Gastrocnemius medialis (tissue), 4 donors: ENCODE measurements around the gene FASN. TPM values are rescaled to one million over a fixed set of nuclear protein-coding genes. Genes with fewer than 3 reads are reported as not detected.

Source experiments
- ATAC-seq, 2 donors: fragments of 150-250 bp; one replicate each; pipeline ENCODE4 v1.9.1; 2016
- DNase-seq, 2 donors: peaks; one replicate each; pipeline ENCODE4 v3.0.0-alpha.2; 2019
- H3K27ac ChIP-seq, 4 donors: fragments of 200-600 bp; sonication (generic); 1 replicate in 1 of 4; 2 replicates in 3 of 4; pipeline ENCODE4 v1.5.1; 2016 to 2018; ENCODE audit warnings: mild to moderate bottlenecking in 2 of 4, moderate library complexity in 1 of 4
- H3K27me3 ChIP-seq, 3 donors: fragments of 200-600 bp; sonication (generic) in 2 of 3; 1 replicate in 1 of 3; 2 replicates in 2 of 3; pipeline versions ENCODE4 v1.5.1 to v1.6.0; 2016 to 2019; ENCODE audit warnings: mild to moderate bottlenecking in 1 of 3, moderate library complexity in 1 of 3
- H3K36me3 ChIP-seq, 2 donors: fragments of 200-600 bp; sonication (generic) in 1 of 2; one replicate each; pipeline ENCODE4 v1.5.1; 2017 to 2018
- H3K4me1 ChIP-seq, 2 donors: fragments of 200-600 bp; sonication (generic) in 1 of 2; one replicate each; pipeline ENCODE4 v1.5.1; 2016 to 2017; ENCODE audit warnings: mild to moderate bottlenecking in 2 of 2
- H3K4me3 ChIP-seq, 4 donors: fragments of 200-600 bp; sonication (generic) in 3 of 4; 1 replicate in 1 of 4; 2 replicates in 3 of 4; pipeline ENCODE4 v1.5.1; 2016 to 2019; ENCODE audit warnings: mild to moderate bottlenecking in 2 of 4
- H3K9me3 ChIP-seq, 3 donors: fragments of 200-600 bp; sonication (generic) in 2 of 3; 1 replicate in 1 of 3; 2 replicates in 2 of 3; pipeline ENCODE4 v1.5.1; 2016 to 2019
- CTCF ChIP-seq, 5 experiments: fragments of 450-650 bp in 3 of 5; fragments of 200-600 bp in 2 of 5; sonication (generic) in 2 of 5; IDR thresholded peaks in 4 of 5; conservative IDR thresholded peaks in 1 of 5; 1 replicate in 4 of 5; 2 replicates in 1 of 5; pipeline ENCODE4 v1.5.1; 2016 to 2019; ENCODE audit warnings: antibody characterized with exemption in 5 of 5, mild to moderate bottlenecking in 3 of 5, moderate library complexity in 3 of 5
- POLR2A ChIP-seq, 2 donors: fragments of 450-650 bp; IDR thresholded peaks; one replicate each; pipeline ENCODE4 v1.6.1; 2017; ENCODE audit warnings: antibody characterized with exemption in 2 of 2, mild to moderate bottlenecking in 2 of 2, moderate library complexity in 2 of 2
- in situ Hi-C, 4 donors: fragments of 200-750 bp; cut with MboI; loops; one replicate each; pipeline versions ENCODE4 v1.15.0 to v1.8.0; 2017; ENCODE audit warnings: low sequenced_read_pairs in 4 of 4
- intact Hi-C: fragments of 100-400 bp; cut with DNase I; formaldehyde crosslinking; loops from one replicate; pipeline ENCODE4 v1.15.1; 2023; ENCODE audit warnings: low total_unique reads
- total RNA-seq, 4 donors: library from RNA; depleted of rRNA; stranded (reverse); fragments of >200 nt; gene quantifications; one replicate each; pipeline versions ENCODE4 v1.1.0 to v1.2.3, GENCODE V29; 2016

The FASN gene
- total RNA-seq, 4 donors from 2014 or later = 16.3 to 34.5 (median 26.3) TPM

- H3K4me1 ChIP-seq = no peaks in the 10 kb centered on the region
- intact Hi-C loops (loop anchor here (10.0 kb wide), 1 partner anchor 74 kb away; no protein-coding TSS in a partner anchor), in situ Hi-C loops (no loop called here)
- TF ChIP-seq POLR2A (IDR thresholded peaks at IDR 0.05) (no peak), CTCF (IDR thresholded peaks at IDR 0.05 in 4 of 5, conservative IDR thresholded peaks at IDR 0.05 in 1 of 5) (no peak)
- no peak overlapping the region for H3K4me3 ChIP-seq
- H3K36me3 ChIP-seq = peaks cover 0 to 44% of the 10 kb centered on the region in 2 donors
- ATAC-seq (no peak), DNase-seq (no peak)
- H3K9me3 ChIP-seq = no peaks in the 10 kb centered on the region
- no peak overlapping the region for H3K27ac ChIP-seq
- H3K27me3 ChIP-seq = no peaks in the 10 kb centered on the region
Measured at GRCh38 chr17:82078433-82078832, 19.6 kb downstream of the FASN start.

- intact Hi-C loops = loop anchor here (10.0 kb wide), 1 partner anchor 73 kb away; no protein-coding TSS in a partner anchor
- ATAC-seq (peak in 1 of 2 donors; percentile 59), DNase-seq (peak in 1 of 2 donors; percentile 52)
- in situ Hi-C loops = no loop called here
- no peak for TF ChIP-seq POLR2A (IDR thresholded peaks at IDR 0.05)
- TF ChIP-seq CTCF (IDR thresholded peaks at IDR 0.05 in 4 of 5, conservative IDR thresholded peaks at IDR 0.05 in 1 of 5) = no peak
- Histone ChIP-seq H3K27ac (no peak overlapping the region), H3K9me3 (no peaks in the 10 kb centered on the region), H3K27me3 (no peaks in the 10 kb centered on the region), H3K36me3 (peaks cover 0 to 37% of the 10 kb centered on the region in 2 donors), H3K4me3 (no peak overlapping the region), H3K4me1 (no peaks in the 10 kb centered on the region)
Measured at GRCh38 chr17:82077617-82078358, 20.2 kb downstream of the FASN start.

GRCh38 chr17:82076785-82077591 is 21.0 kb downstream of the FASN start:
- no peaks in the 10 kb centered on the region for H3K4me1 ChIP-seq
- H3K36me3 ChIP-seq = peaks cover 0 to 30% of the 10 kb centered on the region in 2 donors
- DNase-seq (no peak), ATAC-seq (peak in 1 of 2 donors; percentile 22)
- H3K9me3 ChIP-seq = no peaks in the 10 kb centered on the region
- intact Hi-C loops = loop anchor here (10.0 kb wide), 1 partner anchor 72 kb away; no protein-coding TSS in a partner anchor
- no peaks in the 10 kb centered on the region for H3K27me3 ChIP-seq
- TF ChIP-seq CTCF (IDR thresholded peaks at IDR 0.05 in 4 of 5, conservative IDR thresholded peaks at IDR 0.05 in 1 of 5) (no peak), POLR2A (IDR thresholded peaks at IDR 0.05) (no peak)
- in situ Hi-C loops = no loop called here
- H3K4me3 ChIP-seq = no peak overlapping the region
- no peak overlapping the region for H3K27ac ChIP-seq

- Histone ChIP-seq H3K36me3 (peaks cover 0 to 22% of the 10 kb centered on the region in 2 donors), H3K4me3 (no peak overlapping the region), H3K27me3 (no peaks in the 10 kb centered on the region), H3K27ac (no peak overlapping the region), H3K4me1 (no peaks in the 10 kb centered on the region), H3K9me3 (no peaks in the 10 kb centered on the region)
- ATAC-seq (no peak), DNase-seq (no peak)
- in situ Hi-C loops = no loop called here
- TF ChIP-seq POLR2A (IDR thresholded peaks at IDR 0.05) (no peak), CTCF (IDR thresholded peaks at IDR 0.05 in 4 of 5, conservative IDR thresholded peaks at IDR 0.05 in 1 of 5) (no peak)
- intact Hi-C loops = loop anchor here (10.0 kb wide), 1 partner anchor 71 kb away; no protein-coding TSS in a partner anchor
Measured at GRCh38 chr17:82076018-82076784, 21.8 kb downstream of the FASN start.
